ENCODE data around the gene FOXP1.

The FOXP1 gene

DNA sequence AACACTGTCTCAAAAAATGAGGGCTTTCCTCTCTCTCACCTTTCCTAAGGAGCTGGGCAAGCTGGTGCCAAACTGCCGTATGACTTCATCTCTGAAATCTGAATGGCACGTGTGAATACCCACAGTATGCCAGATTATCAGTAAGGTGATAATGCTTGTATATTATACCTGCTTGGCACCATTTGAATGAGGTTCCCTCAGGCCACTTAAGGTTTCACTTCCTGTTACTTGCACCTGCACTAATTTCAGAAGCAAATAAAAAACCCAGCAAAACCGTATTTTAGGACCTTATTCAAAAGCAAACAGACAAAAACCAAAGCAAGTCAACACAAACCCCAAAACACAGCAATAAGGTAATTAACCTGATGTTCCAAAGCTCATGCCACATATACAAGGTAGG lies 19.7 kb downstream of the FOXP1 start:
- DNase-seq (ENCODE audit: low read depth), result no peak

DNA sequence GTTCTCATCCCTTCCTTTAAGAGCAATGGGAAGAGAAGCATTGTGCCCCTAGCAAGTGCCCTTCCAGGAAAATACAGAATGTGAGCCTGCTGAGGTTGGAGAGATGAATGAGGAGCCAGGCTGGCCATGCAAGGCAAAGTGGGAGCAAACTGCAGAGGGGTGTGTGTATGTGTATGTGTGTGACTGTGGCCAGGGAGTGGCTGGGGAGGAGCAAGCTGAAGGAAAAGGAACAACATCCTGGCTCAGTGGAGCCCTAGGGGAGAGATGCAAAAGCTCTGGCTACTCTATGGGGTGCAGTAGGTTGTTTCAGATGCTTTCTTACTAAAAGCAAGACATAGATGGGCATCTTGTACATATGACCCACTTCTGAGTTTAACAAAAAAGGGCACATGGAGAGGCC lies 20.6 kb downstream of the FOXP1 start:
- DNase-seq (ENCODE audit: low read depth), result no peak

DNA sequence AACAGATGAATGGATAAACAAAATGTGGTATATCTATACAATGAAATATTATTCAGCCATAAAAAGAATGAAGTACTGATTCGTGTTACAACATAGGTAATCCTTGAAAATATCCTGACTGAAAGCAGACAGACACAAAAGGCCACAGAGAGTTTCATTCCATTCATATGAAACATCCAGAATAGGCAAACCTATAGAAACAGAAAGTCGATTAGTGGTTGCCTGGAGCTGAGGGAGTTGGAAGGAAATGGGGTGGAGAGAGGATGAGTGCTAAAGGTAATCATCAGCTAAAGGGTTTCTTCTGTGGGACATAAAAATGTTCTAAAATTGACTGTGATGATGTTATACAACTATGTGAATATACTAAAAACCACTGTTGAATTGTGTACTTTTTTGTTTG lies 22.9 kb downstream of the FOXP1 start:
- DNase-seq (ENCODE audit: low read depth), result no peak

DNA sequence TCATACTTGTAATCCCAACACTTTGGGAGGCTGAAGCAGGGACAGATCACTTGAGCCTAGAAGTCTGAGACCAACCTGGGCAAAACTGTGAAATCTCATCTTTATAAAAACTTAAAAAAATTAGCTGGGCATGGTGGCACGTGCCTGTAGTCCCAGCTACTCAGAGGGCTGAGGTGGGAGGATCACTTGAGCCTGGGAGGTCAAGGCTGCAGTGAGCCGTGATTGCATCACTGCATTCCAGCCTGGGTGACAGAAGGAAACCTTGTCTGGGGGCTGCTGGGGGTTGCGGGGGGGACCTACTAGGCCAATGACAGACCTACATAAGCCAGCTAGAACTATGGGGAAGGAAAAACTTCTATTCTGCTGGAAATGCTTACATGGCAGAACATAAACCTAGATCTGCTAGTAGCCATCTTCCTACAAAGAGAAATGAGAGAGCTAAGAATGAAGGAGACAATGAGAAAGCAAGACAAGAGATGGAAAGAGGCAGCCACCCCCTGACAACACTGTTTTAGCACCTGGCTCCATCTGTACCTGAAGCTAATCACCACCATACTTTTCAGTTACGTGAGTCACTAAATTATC lies 23.9 kb downstream of the FOXP1 start:
- no peak for DNase-seq (ENCODE audit: low read depth)

DNA sequence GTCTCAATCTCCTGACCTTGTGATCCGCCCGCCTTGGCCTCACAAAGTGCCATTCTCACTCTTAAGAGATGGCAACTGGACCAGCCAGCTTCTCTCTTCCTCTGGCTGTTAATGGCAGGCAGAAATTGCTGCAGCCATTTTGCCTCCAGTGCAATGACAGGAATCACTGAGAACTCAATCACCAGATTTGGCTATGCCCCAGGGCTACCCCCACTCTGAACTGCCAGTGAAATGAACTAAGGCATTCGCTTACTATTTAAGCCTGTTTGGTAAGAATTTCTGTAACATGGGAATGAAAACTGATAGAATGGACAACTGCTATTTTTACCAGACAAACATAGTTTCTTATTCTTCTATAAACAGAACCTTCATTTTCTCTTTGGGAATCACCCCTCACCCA lies 24.5 kb downstream of the FOXP1 start:
- DNase-seq (ENCODE audit: low read depth), result no peak

DNA sequence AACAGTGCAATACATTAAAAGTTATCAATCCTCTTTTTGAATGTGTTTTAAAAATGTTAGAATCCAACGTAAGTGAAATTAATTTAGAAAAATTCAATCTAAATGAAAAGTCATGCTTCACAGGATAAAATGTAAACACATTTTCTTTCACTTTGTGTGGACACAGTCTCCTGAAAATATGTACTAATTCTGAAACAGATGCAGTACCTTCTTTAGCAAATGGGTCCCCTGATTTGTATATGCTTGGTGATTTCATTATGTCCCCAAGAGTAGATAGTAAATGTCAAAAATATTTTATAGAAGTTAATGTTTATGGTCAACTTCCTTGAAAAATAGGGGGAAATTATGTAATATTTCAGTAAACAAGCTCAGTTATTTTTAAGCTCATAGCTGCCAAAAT lies 28.9 kb downstream of the FOXP1 start:
- DNase-seq (ENCODE audit: low read depth), result no peak

DNA sequence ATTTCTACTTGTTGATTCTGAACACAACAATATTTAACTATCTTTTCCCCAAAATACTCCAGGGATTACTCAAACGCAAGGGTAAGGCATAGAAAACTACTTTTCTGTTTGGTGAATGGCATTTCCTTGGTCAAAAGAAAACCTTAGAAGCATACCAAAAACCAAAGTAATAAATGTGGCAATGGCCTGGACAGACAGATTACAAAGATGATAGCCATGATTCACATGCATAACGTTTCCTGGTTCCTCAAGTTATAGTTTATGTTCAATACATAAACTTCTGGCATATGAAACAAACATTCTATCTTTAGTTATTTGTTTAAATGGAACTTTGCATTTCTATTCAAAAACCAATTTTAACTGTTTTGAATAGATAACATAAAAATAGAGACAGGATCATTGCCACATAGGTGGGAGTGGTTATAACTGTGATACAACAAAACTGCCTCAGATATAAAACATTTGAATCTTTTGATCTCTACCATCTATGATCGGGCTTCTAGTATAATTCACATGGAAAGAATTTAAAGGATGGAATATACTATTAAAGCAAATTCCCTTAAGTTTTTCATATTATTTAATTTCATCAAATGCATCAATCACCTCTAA lies 32.1 kb downstream of the FOXP1 start:
- DNase-seq (ENCODE audit: low read depth), result no peak

DNA sequence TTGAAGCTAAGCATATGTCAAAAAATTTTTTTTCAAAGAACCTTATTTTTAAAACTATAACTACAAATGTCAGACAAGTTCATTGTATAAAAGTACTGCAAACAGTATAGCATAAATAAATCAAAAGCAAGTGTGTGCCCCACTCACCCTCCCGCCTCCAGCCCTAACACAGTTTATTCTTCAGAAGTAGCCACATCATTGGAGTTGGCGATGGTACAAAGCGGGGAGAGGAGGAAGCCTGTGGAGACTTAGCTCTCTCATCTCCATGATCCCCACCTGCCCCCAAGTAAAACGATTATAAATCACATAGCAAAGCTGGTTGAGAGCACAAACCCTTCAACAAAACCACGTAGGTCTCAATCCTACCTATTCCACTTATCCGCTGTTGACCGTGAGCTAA lies 33.6 kb downstream of the FOXP1 start:
- DNase-seq (ENCODE audit: low read depth), result no peak

DNA sequence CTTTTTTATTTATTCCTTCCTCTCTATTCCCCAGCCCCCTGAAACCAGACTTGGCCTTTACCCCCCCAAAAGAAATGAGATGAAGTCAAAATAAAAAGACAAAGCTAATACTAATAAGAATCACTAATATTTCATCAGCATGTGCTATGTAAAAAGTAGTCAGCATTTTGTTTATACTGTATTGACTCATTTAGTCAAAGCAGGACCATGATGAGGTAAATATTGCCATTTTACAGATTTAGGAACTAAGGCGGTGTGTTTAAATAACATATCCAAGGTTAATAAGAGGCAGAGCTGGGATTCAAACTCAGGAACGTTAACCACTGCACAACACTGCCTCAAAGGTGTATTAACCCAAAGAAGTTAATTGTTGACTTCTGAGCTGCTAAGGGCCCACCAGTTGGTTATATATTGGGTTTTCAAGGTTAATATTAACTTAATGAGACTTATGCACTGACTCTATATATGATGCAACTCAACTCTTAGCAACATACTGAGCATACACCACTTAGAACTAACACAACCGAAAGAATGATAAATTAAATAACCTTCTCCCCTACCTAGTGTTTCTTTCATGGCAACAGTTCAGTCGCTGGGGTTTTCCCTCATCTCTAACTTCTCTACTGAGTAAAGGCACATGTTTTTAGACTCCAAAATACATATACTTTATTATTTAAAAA lies 34.7 kb downstream of the FOXP1 start:
- no peak for DNase-seq (ENCODE audit: low read depth)

DNA sequence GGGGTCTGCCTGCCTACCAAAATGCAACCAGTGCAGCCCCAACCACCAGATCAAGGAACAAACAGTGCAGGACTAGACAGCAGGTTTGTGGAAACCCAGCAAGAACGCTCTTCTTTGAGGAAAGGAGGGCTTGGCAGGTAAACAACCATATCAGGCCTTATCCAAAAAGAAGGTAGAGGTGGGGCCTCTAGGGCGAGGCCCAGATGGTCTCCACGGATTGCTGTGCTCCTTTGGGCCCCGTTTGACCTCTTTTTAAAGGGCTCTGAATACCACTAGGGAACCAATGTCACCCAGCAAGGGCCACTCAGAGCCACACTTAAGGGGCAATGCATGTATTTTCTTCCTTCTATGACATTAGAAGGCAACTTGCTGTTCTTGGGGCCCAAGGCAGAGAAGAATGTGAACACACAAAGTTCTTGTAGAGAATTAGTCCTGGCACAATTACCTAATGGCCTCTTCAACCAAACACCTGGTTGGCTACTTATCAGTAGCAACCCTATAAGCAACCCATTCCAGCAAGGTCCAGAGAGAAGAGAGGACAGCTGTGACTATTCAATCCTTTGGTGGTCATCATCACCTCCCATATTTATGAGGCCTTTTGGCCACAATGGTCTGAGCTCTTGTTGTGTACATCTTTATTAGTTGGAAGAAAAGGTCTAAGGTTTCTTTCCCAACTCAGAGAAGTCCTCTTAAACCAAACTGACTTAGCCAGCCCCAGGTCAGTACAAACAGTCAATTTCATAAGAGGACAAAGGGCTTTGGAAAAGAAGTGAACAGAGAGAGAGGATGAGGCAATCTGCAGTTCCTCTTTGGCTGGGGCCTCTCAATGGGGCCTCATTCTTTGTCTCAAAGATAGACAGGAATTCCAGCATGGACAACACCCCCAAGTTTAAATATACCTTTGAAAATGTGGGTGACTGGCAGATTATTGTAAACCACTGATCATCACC lies 36.0 kb downstream of the FOXP1 start:
- no peak for DNase-seq (ENCODE audit: low read depth)

DNA sequence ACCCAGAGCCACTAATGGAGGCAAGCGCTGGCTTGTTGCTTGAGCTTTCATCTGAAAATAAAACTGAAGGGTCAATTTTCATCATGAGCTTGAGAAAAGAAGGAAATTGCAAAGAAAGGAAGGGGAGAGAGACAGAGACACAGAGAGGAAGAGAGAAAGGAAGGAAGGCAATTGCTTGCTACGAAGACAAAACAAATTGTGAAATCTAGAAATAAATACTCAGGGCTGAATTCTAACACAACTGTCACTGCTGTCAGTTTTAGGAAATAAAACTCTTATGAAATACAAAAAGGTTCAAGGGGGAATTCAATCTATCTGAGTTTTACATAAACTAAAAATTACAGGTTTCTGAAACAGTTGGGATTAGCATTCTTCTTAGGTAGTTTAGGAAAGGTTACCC lies 36.7 kb downstream of the FOXP1 start:
- DNase-seq (ENCODE audit: low read depth), result no peak

DNA sequence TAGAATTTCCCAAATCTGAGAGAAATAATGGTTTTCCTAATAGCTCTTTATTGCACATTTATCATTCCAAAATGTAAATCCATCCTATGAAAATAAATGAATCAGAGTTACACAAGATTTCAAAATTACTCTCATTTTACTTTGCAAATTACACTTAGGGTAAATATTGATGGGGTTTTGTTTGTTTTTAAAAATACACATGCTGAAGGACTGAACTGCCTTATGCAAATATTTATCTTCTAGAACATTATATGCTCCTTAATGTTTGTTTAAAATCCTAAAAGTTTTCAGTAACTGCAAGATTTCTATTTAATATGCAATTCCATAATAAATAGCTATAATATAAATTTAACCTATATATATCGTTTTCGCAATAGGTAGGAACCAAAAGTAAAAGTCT lies 38.2 kb downstream of the FOXP1 start:
- DNase-seq (ENCODE audit: low read depth), result no peak

DNA sequence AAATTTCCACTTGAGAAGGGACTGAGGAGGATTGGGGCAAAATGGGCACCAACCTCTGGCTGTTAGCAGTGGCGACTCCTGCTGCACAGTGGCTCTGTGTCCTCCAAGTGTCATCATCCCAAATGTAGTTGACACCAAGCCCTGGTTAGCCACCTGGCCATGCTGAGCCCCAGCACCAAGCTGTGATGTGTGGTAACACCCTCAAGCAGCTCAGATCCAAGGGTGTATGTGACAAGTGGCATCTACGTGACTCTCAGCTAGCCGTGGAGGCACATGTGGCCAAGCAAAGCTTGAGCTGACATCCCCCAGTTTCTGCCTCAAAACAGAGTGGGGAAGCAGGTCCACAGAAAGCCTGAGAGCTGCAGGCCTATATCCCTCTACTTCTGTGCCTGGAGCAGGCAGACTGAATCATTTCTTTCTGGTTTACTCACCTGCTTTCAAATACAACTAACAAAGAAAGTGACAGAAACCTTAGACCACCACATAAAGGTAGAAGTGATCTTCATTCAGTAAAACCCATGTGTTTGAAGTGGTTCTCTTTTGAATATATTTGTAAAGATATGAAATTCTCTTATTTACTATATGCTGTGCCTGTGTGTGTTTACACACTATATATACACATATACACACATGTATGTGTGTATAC lies 40.0 kb downstream of the FOXP1 start:
- DNase-seq (ENCODE audit: low read depth), result no peak

DNA sequence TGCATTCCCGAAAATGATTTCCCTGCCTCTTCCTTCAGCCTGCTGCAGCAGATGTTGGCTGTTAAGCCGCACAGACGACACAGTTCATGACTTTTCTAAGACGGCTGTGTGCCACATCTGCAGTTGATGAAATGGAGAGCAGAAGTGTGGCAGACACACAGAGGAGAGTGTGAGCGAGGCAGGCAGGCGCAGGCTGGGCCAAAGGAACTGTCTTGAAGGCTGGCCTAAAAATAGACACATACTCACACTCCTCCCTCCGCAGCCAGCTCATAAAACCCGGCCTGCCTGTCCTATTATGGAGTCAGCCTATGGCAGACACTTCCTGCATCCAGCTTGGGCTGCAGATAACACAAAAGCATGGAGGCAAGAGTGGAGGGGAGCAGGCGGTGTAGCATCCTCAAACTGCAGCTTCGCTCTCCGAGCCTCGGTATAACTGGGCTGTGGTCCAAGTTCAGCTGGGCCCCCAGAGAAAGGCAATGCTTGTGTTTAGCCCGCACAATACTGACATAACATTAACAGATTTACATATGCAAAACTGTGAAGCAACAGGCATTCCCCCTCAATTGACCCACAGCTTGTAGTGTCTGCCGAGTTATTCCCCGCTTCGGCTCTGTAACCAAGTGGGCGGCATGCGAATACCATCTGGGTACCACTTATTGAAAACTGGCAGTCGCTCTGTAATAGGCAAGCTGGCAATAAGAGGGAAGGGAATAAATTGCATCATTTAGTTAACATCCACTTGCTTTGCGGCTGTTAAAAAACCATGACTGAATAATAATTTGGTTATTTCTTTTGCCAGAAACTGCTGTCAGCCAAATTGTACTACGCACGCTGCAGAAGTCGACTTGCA lies 40.8 kb downstream of the FOXP1 start:
- peak; percentile 12 for DNase-seq (ENCODE audit: low read depth)

DNA sequence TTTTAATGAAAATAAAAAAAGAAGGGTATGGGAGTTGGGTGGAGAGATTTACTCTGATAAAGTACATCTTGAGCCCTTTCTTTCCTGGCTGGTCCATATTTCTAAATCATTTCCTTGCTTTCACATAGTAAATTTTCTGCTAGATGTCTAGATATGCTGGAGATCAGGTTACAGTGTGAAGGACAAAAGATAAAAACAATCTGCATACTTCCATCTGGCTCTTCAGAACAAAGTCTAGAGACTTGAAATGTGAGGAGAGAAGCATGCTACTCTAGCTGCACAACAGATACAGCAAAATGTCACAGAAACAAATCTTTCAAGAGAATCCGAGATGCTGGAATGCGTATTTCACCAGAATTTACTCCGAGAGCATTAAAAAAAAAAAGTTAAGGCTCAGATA lies 42.2 kb downstream of the FOXP1 start:
- DNase-seq (ENCODE audit: low read depth), result no peak

DNA sequence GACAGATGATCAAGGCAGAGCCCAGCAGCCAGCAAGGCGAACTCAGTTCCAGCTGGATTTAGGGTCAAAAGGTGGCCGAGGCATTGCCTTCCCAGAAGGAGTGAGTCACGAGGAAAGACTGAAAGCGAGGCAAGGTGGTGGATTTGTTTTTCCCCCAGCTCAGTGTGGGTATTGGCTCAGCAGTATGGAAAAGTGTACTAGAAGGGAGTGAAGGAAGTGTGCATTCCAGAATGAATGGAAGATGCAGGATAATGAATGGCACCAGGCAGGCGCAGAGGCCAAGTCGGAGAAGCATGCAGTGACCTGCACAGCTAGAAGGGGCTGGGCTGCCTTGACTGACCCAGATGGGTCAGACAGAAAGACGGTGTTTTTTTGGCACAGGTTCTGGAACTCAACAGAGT lies 46.3 kb downstream of the FOXP1 start:
- no peak for DNase-seq (ENCODE audit: low read depth)

DNA sequence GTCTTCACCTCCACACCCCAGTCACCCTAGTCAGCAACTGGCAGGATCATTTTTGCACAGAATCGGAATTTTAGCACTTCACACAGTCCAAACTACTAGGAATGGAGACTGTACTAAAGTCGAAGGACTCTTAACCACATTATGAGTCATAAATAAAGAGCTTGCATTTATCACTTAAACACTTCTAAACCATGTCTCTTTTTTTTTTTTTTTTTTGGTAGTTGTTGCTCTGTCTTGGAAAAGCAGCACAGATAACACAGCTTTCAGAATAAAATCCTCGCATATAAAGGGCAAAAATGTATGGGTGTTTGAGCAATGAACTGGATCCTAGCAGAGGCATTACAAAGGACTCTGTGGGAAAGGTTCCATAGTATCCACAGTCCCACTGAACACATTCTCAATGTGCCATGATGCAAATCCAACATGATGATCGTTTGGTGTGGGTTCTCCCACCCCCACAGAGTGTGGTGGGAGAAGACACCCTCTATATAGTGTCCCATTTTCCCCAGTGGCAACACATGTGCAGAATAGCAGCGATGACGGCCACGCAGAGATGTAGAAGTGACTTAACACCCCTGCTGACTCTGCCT lies 47.1 kb downstream of the FOXP1 start:
- DNase-seq (ENCODE audit: low read depth), result no peak

DNA sequence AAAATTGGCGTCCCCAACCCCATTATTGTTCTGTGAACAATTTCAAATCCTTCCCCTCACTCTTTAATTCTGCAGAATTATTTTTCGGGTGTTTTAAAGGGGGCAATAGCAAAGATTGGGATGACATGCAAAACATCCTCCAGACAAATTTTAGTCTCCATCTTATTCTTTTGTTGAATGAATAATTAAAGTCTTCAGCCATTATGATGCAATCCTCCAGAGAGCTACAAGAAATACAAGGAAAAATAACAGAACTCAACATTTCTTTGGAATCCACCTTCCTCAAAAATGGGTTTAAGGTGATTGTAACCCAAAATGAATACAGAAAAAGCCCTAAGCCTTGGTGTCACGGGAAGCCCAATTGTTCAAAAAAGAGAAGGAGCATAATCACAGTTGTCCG lies 49.9 kb downstream of the FOXP1 start:
- DNase-seq (ENCODE audit: low read depth), result no peak

DNA sequence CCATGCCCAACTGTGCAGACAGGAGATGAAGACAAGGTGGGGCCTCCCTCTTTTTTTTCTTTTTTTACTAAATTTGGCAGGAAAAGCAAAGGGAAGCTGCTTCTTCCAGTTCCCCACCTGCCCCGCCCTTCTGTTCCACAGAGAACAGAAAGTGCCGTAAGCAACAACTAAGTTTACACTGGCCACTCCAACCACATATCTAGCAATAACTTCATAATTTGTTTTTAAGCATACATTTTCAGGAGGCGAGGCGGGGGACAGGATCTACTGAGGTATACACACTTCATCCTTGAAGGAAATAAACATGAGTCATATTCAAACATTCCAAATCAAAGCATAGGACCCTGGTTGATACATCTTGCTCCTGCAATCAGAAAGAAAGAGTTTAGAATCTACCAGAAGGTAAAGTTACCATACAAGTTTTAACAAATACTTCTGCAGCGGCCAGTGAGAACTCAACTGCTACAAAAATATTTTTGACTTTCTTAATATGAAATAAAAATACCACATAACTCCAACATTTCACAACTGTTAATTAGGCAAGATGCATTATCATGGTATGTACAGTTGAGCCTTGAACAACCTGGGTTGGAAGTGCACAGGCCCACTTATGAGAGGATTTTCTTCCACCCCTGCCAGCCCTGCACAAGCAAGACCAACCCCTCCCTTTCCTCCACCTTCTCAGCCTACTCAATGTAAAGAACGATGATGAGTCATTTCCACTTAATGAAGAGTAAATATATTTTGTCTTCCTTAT lies 50.7 kb downstream of the FOXP1 start:
- no peak for DNase-seq (ENCODE audit: low read depth)

DNA sequence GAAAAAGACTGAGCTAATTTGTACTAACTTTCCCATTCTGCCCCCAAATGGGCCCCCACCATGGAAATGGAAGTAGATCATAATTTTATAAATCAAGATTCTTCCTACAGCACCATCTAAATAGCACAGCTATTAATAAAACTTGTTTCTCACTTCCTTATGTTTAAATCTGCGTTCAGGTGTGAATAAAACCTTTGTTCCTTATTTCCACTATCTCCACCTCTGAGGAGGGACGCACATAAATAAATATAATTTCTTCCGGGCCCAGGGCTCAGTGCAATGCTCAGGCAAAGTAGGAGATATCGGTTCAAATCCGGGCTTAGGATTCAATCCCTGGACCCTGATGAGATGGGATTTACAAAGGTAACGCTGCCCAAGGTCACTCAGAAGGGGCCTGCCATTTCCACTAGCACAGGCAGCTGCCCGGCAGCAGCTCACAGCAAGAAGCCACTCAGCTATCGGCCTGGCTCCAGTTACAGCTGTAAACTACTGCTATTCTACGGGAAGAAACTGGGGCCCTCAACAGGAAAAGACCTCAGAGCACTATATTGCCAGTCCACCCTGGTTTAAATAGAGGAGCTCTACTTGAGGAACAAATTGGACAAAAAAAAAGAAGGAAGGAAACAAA lies 52.5 kb downstream of the FOXP1 start:
- DNase-seq (ENCODE audit: low read depth), result no peak
